Cardiac fibroblast (primary cell): Measurements from ENCODE around the gene LRRC46.

Source experiments
- DNase-seq, 2 donors: peaks; one replicate each; pipeline versions ENCODE4 v3.0.0 to v3.0.0-alpha.2; 2010; ENCODE audit warnings: low read depth in 2 of 2
- H3K4me3 ChIP-seq, 2 donors: replicated peaks in 1 of 2; 1 replicate in 1 of 2; 2 replicates in 1 of 2; pipeline ENCODE4 v1.5.1; 2011; ENCODE audit warnings: low read depth in 2 of 2, low read length in 2 of 2, mild to moderate bottlenecking in 2 of 2, moderate library complexity in 1 of 2
- CTCF ChIP-seq: IDR thresholded peaks from one replicate; pipeline ENCODE4 v1.5.1; 2011; ENCODE audit warnings: low read depth, mild to moderate bottlenecking, low read length, inconsistent platforms

LRRC46 gene

GRCh38 chr17:47851764-47852112 lies 20.3 kb downstream of the LRRC46 start:
- no peak for DNase-seq
- no peak overlapping the region for H3K4me3 ChIP-seq
- no peak for TF ChIP-seq CTCF

- TF ChIP-seq CTCF, result no peak
- H3K4me3 ChIP-seq, result no peak overlapping the region
- no peak for DNase-seq
Measured at GRCh38 chr17:47852113-47852949, 20.9 kb downstream of the LRRC46 start.

GRCh38 chr17:47853616-47854015 lies 22.1 kb downstream of the LRRC46 start:
- no peak for DNase-seq
- no peak overlapping the region for H3K4me3 ChIP-seq
- no peak for TF ChIP-seq CTCF

GRCh38 chr17:47855737-47856136 lies 24.3 kb downstream of the LRRC46 start:
- no peak overlapping the region for H3K4me3 ChIP-seq
- DNase-seq, result peak in 1 of 2 donors; percentile 39
- TF ChIP-seq CTCF, result no peak

GRCh38 chr17:47856830-47857229 lies 25.4 kb downstream of the LRRC46 start:
- H3K4me3 ChIP-seq, result no peak overlapping the region
- no peak for TF ChIP-seq CTCF
- no peak for DNase-seq

- DNase-seq, result no peak
- H3K4me3 ChIP-seq, result no peak overlapping the region
- no peak for TF ChIP-seq CTCF
Measured at GRCh38 chr17:47857551-47858455, 26.3 kb downstream of the LRRC46 start.
